SK-N-SH (cell line): ENCODE data around the gene PCDHB10. TPM values are rescaled to one million over a fixed set of nuclear protein-coding genes. Genes with fewer than 3 reads are reported as not detected.
"Not testable (repeated sequence)": the region's sequence is repeated elsewhere in the genome, so short reads cannot be mapped to it uniquely, and the experiment has no call there.

Experiments
- CTCF ChIA-PET: fragments of 300-600, 350-600 bp; formaldehyde crosslinking; extraction: SDS; loops from one replicate; lab custom pipeline; 2021; lab: Yijun Ruan, JAX
- POLR2A ChIA-PET: fragments of 350-600 bp; sonication (Branson Sonifier 250); formaldehyde crosslinking; extraction: SDS; loops from one replicate; lab custom pipeline; 2020; ENCODE audit warnings: antibody characterized with exemption, inconsistent platforms; lab: Yijun Ruan, JAX
- DNase-seq: peaks from one replicate; pipeline ENCODE4 v3.0.0; 2012
- H2AFZ ChIP-seq: fragments of 200-600 bp; sonication (generic); 2 replicates; pipeline ENCODE4 v1.8.1; 2016; ENCODE audit warnings: antibody characterized with exemption, mild to moderate bottlenecking, low read depth
- H3F3A ChIP-seq: fragments of 200-600 bp; sonication (generic); replicated peaks from 2 replicates; pipeline ENCODE3; 2016; ENCODE audit warnings: antibody characterized with exemption, mild to moderate bottlenecking; ENCODE audit not compliant: insufficient read depth
- H3K27ac ChIP-seq, 2 experiments: fragments of 200-500 bp in 1 of 2; fragments of 200-600 bp in 1 of 2; sonication (Bioruptor generic) in 1 of 2; sonication (generic), shearing (Covaris generic) in 1 of 2; 2 replicates each; pipeline versions ENCODE4 v1.5.1 to v1.6.1; 2014 to 2016; ENCODE audit warnings: low read depth in 2 of 2, inconsistent platforms in 1 of 2, low read length in 1 of 2, mild to moderate bottlenecking in 1 of 2, mixed read lengths in 1 of 2
- H3K27me3 ChIP-seq: fragments of 200-600 bp; sonication (generic), shearing (Covaris generic); 2 replicates; pipeline ENCODE4 v1.6.1; 2016; ENCODE audit warnings: mixed run types; ENCODE audit not compliant: insufficient read depth
- H3K36me3 ChIP-seq, 2 experiments: fragments of 200-500 bp in 1 of 2; fragments of 200-600 bp in 1 of 2; sonication (Bioruptor generic) in 1 of 2; sonication (generic) in 1 of 2; replicated peaks in 1 of 2; 2 replicates each; pipeline versions ENCODE3 to v1.5.1; 2014 to 2016; ENCODE audit warnings: low read length in 1 of 2, mild to moderate bottlenecking in 1 of 2; ENCODE audit not compliant: insufficient read depth in 2 of 2, control insufficient read depth in 1 of 2
- H3K4me1 ChIP-seq, 2 experiments: fragments of 200-500 bp in 1 of 2; fragments of 200-600 bp in 1 of 2; sonication (Bioruptor generic) in 1 of 2; sonication (generic), shearing (Covaris generic) in 1 of 2; 2 replicates each; pipeline versions ENCODE4 v1.5.1 to v1.6.1; 2014 to 2016; ENCODE audit warnings: low read depth in 1 of 2, low read length in 1 of 2, mixed run types in 1 of 2; ENCODE audit not compliant: insufficient read depth in 2 of 2, control insufficient read depth in 1 of 2
- H3K4me2 ChIP-seq: fragments of 200-600 bp; sonication (generic), shearing (Covaris generic); 2 replicates; pipeline ENCODE4 v1.6.1; 2017; ENCODE audit warnings: mixed run types
- H3K4me3 ChIP-seq, 2 experiments: fragments of 200-500 bp in 1 of 2; fragments of 200-600 bp in 1 of 2; sonication (Bioruptor generic) in 1 of 2; sonication (generic), shearing (Covaris generic) in 1 of 2; 2 replicates each; pipeline versions ENCODE4 v1.5.1 to v1.8.1; 2014 to 2016; ENCODE audit warnings: low read depth in 2 of 2, inconsistent platforms in 1 of 2, low read length in 1 of 2, mild to moderate bottlenecking in 1 of 2, mixed read lengths in 1 of 2, moderate library complexity in 1 of 2
- H3K79me2 ChIP-seq: fragments of 200-600 bp; sonication (generic); 2 replicates; pipeline ENCODE4 v1.8.1; 2017; ENCODE audit warnings: mild to moderate bottlenecking; ENCODE audit not compliant: insufficient read depth
- H3K9ac ChIP-seq: fragments of 200-600 bp; sonication (generic); 2 replicates; pipeline ENCODE4 v1.6.1; 2017; ENCODE audit warnings: mixed run types
- H3K9me2 ChIP-seq: fragments of 200-600 bp; sonication (generic); 2 replicates; pipeline ENCODE4 v1.6.1; 2017; ENCODE audit warnings: mixed run types
- H3K9me3 ChIP-seq: fragments of 200-600 bp; sonication (generic); 2 replicates; pipeline ENCODE4 v1.6.1; 2017; ENCODE audit warnings: mixed run types, mild to moderate bottlenecking, moderate library complexity
- H4K20me1 ChIP-seq: fragments of 200-600 bp; sonication (generic); 2 replicates; pipeline ENCODE4 v1.6.1; 2017; ENCODE audit warnings: mild to moderate bottlenecking, mixed run types; ENCODE audit not compliant: insufficient read depth
- CTCF ChIP-seq: fragments of 200-600 bp; sonication (generic); IDR thresholded peaks from 2 replicates; pipeline ENCODE4 v1.6.1; 2017; ENCODE audit warnings: antibody characterized with exemption, mild to moderate bottlenecking, moderate library complexity
- MAX ChIP-seq: IDR thresholded peaks from 2 replicates; pipeline ENCODE4 v1.4.0; 2012; ENCODE audit warnings: low read depth
- MEF2A ChIP-seq: IDR thresholded peaks from 2 replicates; pipeline ENCODE4 v1.4.0; 2012; ENCODE audit warnings: low read depth, borderline replicate concordance
- MXI1 ChIP-seq: IDR thresholded peaks from 2 replicates; pipeline ENCODE4 v1.6.1; 2012; ENCODE audit warnings: mild to moderate bottlenecking, low read depth, low read length, improper control_type of control experiment
- NFIC ChIP-seq: IDR thresholded peaks from 2 replicates; pipeline ENCODE4 v1.4.0; 2012; ENCODE audit warnings: borderline replicate concordance
- NRF1 ChIP-seq: IDR thresholded peaks from 2 replicates; pipeline ENCODE4 v1.6.1; 2012; ENCODE audit warnings: low read depth, mild to moderate bottlenecking, low read length
- POLR2AphosphoS5 ChIP-seq: IDR thresholded peaks from 2 replicates; pipeline ENCODE4 v1.6.1; 2012; ENCODE audit warnings: low read depth, low read length
- RAD21 ChIP-seq: IDR thresholded peaks from 2 replicates; pipeline ENCODE4 v1.6.1; 2012; ENCODE audit warnings: mild to moderate bottlenecking, low read length
- SMC3 ChIP-seq: IDR thresholded peaks from 2 replicates; pipeline ENCODE4 v1.6.1; 2012; ENCODE audit warnings: low read depth, low read length, improper control_type of control experiment
- WGBS: methylation state at CpG from one replicate; pipeline ENCODE4 v1.1.6; 2017; ENCODE audit warnings: low lambda C conversion rate; 5-methylcytosine and 5-hydroxymethylcytosine counted together
- polyA plus RNA-seq, 3 experiments: library from polyadenylated mRNA; depleted of rRNA; stranded (reverse); fragments of >200 nt; gene quantifications; 2 replicates each; pipeline ENCODE4 v1.2.3, GENCODE V29; 2012

Gene PCDHB10
- polyA plus RNA-seq, 1 of the 3 experiments (the other 2 are of a cell fraction) = 1.5 TPM

- no peaks in the 10 kb centered on the region for H3K9me2 ChIP-seq
- no peak for TF ChIP-seq MEF2A
- no peak for TF ChIP-seq NRF1
- TF ChIP-seq NFIC = no peak
- peak; percentile 65 for TF ChIP-seq CTCF
- no peak for TF ChIP-seq MXI1
- peak; percentile 50; the same call in 1 of the 2 replicates for TF ChIP-seq SMC3
- 0 out of 2 replicates have a peak, but pooled peaks have one; percentile 32 for TF ChIP-seq MAX
- peak; percentile 37; the same call in 1 of the 2 replicates for TF ChIP-seq POLR2AphosphoS5
- TF ChIP-seq RAD21 = peak; percentile 81
- H3K36me3 ChIP-seq = peaks cover 0 to 6% of the 10 kb centered on the region in 2 experiments
- H3F3A ChIP-seq = no peaks in the 10 kb centered on the region
- peak within 1 kb of the TSS; percentile 64 for H3K9ac ChIP-seq
- CTCF ChIA-PET = interaction anchor here (0.6 to 4.0 kb wide), 48 partner anchors 9 to 416 kb away, joined by 3 to 43 read pairs (median 4); partner anchors contain the start of genes PCDHA4, PCDHB11, PCDHB13 and PCDHB16
- H3K79me2 ChIP-seq = no peaks in the 10 kb centered on the region
- peaks cover 0 to 2% of the 10 kb centered on the region in 2 experiments; a peak in 2 of 4 replicates for H3K4me1 ChIP-seq
- H3K4me2 ChIP-seq = peak within 1 kb of the TSS; percentile 78
- H2AFZ ChIP-seq = peak within 1 kb of the TSS; percentile 90
- no peaks in the 10 kb centered on the region for H4K20me1 ChIP-seq
- POLR2A ChIA-PET = interaction anchor here (1.1 to 1.8 kb wide), 3 partner anchors 11 to 341 kb away, joined by 3 to 19 read pairs (median 9); no protein-coding TSS in a partner anchor
- 8% methylated on average over 15 of the region's 15 CpGs for WGBS
- H3K27ac ChIP-seq = peak within 1 kb of the TSS; percentile 29 to 74; a peak in 2 of 4 replicates
- H3K27me3 ChIP-seq = no peaks in the 10 kb centered on the region
- peak; percentile 78 for DNase-seq
- H3K4me3 ChIP-seq = peak within 1 kb of the TSS; percentile 59 to 80
- H3K9me3 ChIP-seq = peaks cover 3% of the 10 kb centered on the region; the same call in 1 of the 2 replicates
Observed at GRCh38 chr5:141223112-141223783, 31.1 kb downstream of the PCDHB10 start, which contains the start of gene PCDHB14. PCDHB14 (plus strand) TSS chr5:141223343; CDS start chr5:141223506, 163 bp downstream.

- H3K9me2 ChIP-seq, H3K9ac ChIP-seq, H3K4me1 ChIP-seq, H3K9me3 ChIP-seq, H3K79me2 ChIP-seq, H3K27ac ChIP-seq, H4K20me1 ChIP-seq, H3K36me3 ChIP-seq, H3K27me3 ChIP-seq, H2AFZ ChIP-seq, DNase-seq, POLR2A ChIA-PET, H3K4me3 ChIP-seq, H3F3A ChIP-seq, H3K4me2 ChIP-seq: not testable (repeated sequence)
- CTCF ChIA-PET = interaction anchor here (2.1 to 4.0 kb wide), 2 partner anchors 9 to 339 kb away, joined by 21 to 43 read pairs; no protein-coding TSS in a partner anchor
- WGBS = 96% methylated on average over 22 of the region's 40 CpGs
Observed at GRCh38 chr5:141224844-141225243, 32.7 kb downstream of the PCDHB10 start.

- H2AFZ ChIP-seq, H3K36me3 ChIP-seq, H3K79me2 ChIP-seq, H3K4me1 ChIP-seq, DNase-seq, H4K20me1 ChIP-seq, H3K27ac ChIP-seq, H3K9me2 ChIP-seq, H3F3A ChIP-seq, H3K9me3 ChIP-seq, H3K4me2 ChIP-seq, POLR2A ChIA-PET, H3K27me3 ChIP-seq, H3K4me3 ChIP-seq, H3K9ac ChIP-seq: not testable (repeated sequence)
- 86% methylated on average over 11 of the region's 30 CpGs for WGBS
- CTCF ChIA-PET = interaction anchor here (1.0 to 2.7 kb wide), 5 partner anchors 75 to 367 kb away, joined by 3 to 12 read pairs (median 3); partner anchors contain the start of genes PCDHB4 and PCDHB6
Observed at GRCh38 chr5:141225421-141225820, 33.3 kb downstream of the PCDHB10 start.
